Esophagus squamous epithelium (tissue), 4 donors: ENCODE results near the gene CASP6.

Experiments used
- POLR2A ChIP-seq, 4 donors: fragments of 450-650 bp; IDR thresholded peaks; one replicate each; pipeline ENCODE4 v1.6.1; 2017; ENCODE audit warnings: antibody characterized with exemption in 4 of 4, mild to moderate bottlenecking in 4 of 4, moderate library complexity in 3 of 4
- TF ChIP-seq, protein P1 (sequence below), 6 experiments: fragments of 450-650 bp in 4 of 6; fragments of 200-600 bp in 2 of 6; sonication (generic) in 2 of 6; IDR thresholded peaks; one replicate each; pipeline ENCODE4 v1.5.1; 2016 to 2019; ENCODE audit warnings: antibody characterized with exemption in 6 of 6, mild to moderate bottlenecking in 4 of 6, moderate library complexity in 4 of 6

GRCh38 chr4:109649872-109650271 lies 53.4 kb downstream of the CASP6 start:
- no peak for TF ChIP-seq POLR2A (IDR thresholded peaks at IDR 0.05)
- TF ChIP-seq, protein P1, sequence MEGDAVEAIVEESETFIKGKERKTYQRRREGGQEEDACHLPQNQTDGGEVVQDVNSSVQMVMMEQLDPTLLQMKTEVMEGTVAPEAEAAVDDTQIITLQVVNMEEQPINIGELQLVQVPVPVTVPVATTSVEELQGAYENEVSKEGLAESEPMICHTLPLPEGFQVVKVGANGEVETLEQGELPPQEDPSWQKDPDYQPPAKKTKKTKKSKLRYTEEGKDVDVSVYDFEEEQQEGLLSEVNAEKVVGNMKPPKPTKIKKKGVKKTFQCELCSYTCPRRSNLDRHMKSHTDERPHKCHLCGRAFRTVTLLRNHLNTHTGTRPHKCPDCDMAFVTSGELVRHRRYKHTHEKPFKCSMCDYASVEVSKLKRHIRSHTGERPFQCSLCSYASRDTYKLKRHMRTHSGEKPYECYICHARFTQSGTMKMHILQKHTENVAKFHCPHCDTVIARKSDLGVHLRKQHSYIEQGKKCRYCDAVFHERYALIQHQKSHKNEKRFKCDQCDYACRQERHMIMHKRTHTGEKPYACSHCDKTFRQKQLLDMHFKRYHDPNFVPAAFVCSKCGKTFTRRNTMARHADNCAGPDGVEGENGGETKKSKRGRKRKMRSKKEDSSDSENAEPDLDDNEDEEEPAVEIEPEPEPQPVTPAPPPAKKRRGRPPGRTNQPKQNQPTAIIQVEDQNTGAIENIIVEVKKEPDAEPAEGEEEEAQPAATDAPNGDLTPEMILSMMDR (IDR thresholded peaks at IDR 0.05) = no peak
